Fibroblast of lung (primary cell): ENCODE data around the gene OR6C75.

Experiments
- CTCF ChIP-seq, 2 donors: IDR thresholded peaks in 1 of 2; conservative IDR thresholded peaks in 1 of 2; 1 replicate in 1 of 2; 2 replicates in 1 of 2; pipeline ENCODE4 v1.5.1; 2011 to 2012; ENCODE audit warnings: low read length in 2 of 2, control low read depth in 1 of 2, inconsistent platforms in 1 of 2, low read depth in 1 of 2, mild to moderate bottlenecking in 1 of 2
- EZH2 ChIP-seq: IDR thresholded peaks from 2 replicates; pipeline ENCODE4 v1.5.1; 2012; ENCODE audit warnings: low read length, control low read depth, mild to moderate bottlenecking; ENCODE audit errors: missing control alignments

- TF ChIP-seq CTCF (conservative IDR thresholded peaks at IDR 0.05 in 1 of 2, IDR thresholded peaks at IDR 0.05 in 1 of 2; ENCODE audit: low read depth in 1 of 2, low read length in 2 of 2) (no peak), EZH2 (no peak)
Observed at GRCh38 chr12:55385891-55386290, 23.1 kb downstream of the OR6C75 start.
